HepG2 (cell line): ENCODE data around the gene ARPC5. TPM values are rescaled to one million over a fixed set of nuclear protein-coding genes. Genes with fewer than 3 reads are reported as not detected.

Experiments
- GABPA ChIP-seq, 2 experiments: IDR thresholded peaks; 2 replicates each; pipeline ENCODE4 v1.6.1; 2011 to 2016; ENCODE audit warnings: low read depth in 2 of 2, low read length in 1 of 2, missing biosample characterization in 1 of 2, missing genetic modification characterization in 1 of 2
- HMG20B ChIP-seq: conservative IDR thresholded peaks from 2 replicates; pipeline ENCODE4 v1.6.1; 2016; ENCODE audit warnings: missing genetic modification reagents, missing compliant biosample characterization
- HOXA9 ChIP-seq: sonication (generic); formaldehyde crosslinking; IDR thresholded peaks from 2 replicates; pipeline ENCODE4 v1.8.1; 2022; ENCODE audit warnings: missing genetic modification reagents, mild to moderate bottlenecking, moderate library complexity, borderline replicate concordance
- MEIS2 ChIP-seq: sonication (generic); formaldehyde crosslinking; IDR thresholded peaks from 2 replicates; pipeline ENCODE4 v1.9.0; 2021; ENCODE audit warnings: mild to moderate bottlenecking, missing genetic modification reagents
- POLR2A ChIP-seq, 2 experiments: IDR thresholded peaks; 2 replicates each; pipeline ENCODE4 v1.6.1; 2011; ENCODE audit warnings: low read depth in 2 of 2, low read length in 2 of 2, mild to moderate bottlenecking in 1 of 2, moderate library complexity in 1 of 2; ENCODE audit not compliant: insufficient read depth in 1 of 2
- PRDM15 ChIP-seq: sonication (generic); formaldehyde crosslinking; IDR thresholded peaks from 2 replicates; pipeline ENCODE4 v1.4.0; 2020; ENCODE audit warnings: missing genetic modification reagents
- REPIN1 ChIP-seq: sonication (generic); formaldehyde crosslinking; IDR thresholded peaks from 2 replicates; pipeline ENCODE4 v1.8.0; 2022; ENCODE audit warnings: missing genetic modification reagents, low read depth, mild to moderate bottlenecking, borderline replicate concordance
- SNAPC4 ChIP-seq: sonication (generic); formaldehyde crosslinking; IDR thresholded peaks from 2 replicates; pipeline ENCODE4 v1.4.0; 2020; ENCODE audit warnings: mild to moderate bottlenecking, missing genetic modification reagents
- SP1 ChIP-seq, 2 experiments: fragments of 450-650 bp in 1 of 2; sonication (generic) in 1 of 2; formaldehyde crosslinking in 1 of 2; IDR thresholded peaks; 2 replicates each; pipeline versions ENCODE4 v1.4.0 to v1.6.1; 2016 to 2020; ENCODE audit warnings: missing genetic modification reagents in 1 of 2
- ZMYM4 ChIP-seq: sonication (generic); formaldehyde crosslinking; IDR thresholded peaks from 2 replicates; pipeline ENCODE4 v1.8.1; 2023; ENCODE audit warnings: mild to moderate bottlenecking, missing genetic modification reagents
- ZNF772 ChIP-seq: sonication (generic); formaldehyde crosslinking; IDR thresholded peaks from 2 replicates; pipeline ENCODE4 v1.5.0; 2020; ENCODE audit warnings: mild to moderate bottlenecking, missing genetic modification reagents
- ZXDC ChIP-seq: sonication (generic); formaldehyde crosslinking; IDR thresholded peaks from 2 replicates; pipeline ENCODE4 v1.5.0; 2020; ENCODE audit warnings: mild to moderate bottlenecking, missing genetic modification reagents
- polyA plus RNA-seq, 8 experiments: library from polyadenylated mRNA; depleted of rRNA in 3 of 8; stranded (reverse) in 7 of 8; unstranded in 1 of 8; fragments of >200 nt; fragmentation: Illumina TruSeq in 4 of 8; extraction: Trizol in 4 of 8; gene quantifications; 2 replicates each; pipeline versions ENCODE4 v1.2.1 to v1.2.3, GENCODE V29; 2011 to 2016; ENCODE audit warnings: low read depth in 4 of 8, missing spikeins in 1 of 8, mixed read lengths in 1 of 8; ENCODE audit not compliant: insufficient read depth in 1 of 8
- total RNA-seq, 5 experiments: library from RNA; depleted of rRNA; stranded (reverse); fragments of >200 nt; fragmentation: Illumina TruSeq; extraction: Trizol; gene quantifications; 2 replicates each; pipeline ENCODE4 v1.2.3, GENCODE V29; 2016; ENCODE audit warnings: low read depth in 1 of 5
- TF ChIP-seq, protein P1 (sequence below): sonication (generic); formaldehyde crosslinking; IDR thresholded peaks from 2 replicates; pipeline ENCODE4 v1.5.1; 2020; ENCODE audit warnings: mild to moderate bottlenecking, missing genetic modification reagents

Gene ARPC5
- total and polyA plus RNA-seq, 2 of the 13 experiments (the other 11 are each of a cell fraction or from before 2014, with no cell fraction given) = 48.4 to 106 TPM

GRCh38 chr1:183635606-183636333 lies at the start of gene ARPC5 (continued):
- TF ChIP-seq SNAPC4 (CRISPR knock-in tag) = peak; percentile 66; the same call in 1 of the 2 replicates
- peak; percentile 81; the same call in 1 of the 2 replicates for TF ChIP-seq ZNF772 (CRISPR knock-in tag)
- TF ChIP-seq HMG20B (CRISPR knock-in tag) = no peak
- no peak for TF ChIP-seq SP1 (IDR thresholded peaks at IDR 0.05)
- TF ChIP-seq SP1 (CRISPR knock-in tag; IDR thresholded peaks at IDR 0.05) = peak; percentile 23
- TF ChIP-seq GABPA (IDR thresholded peaks at IDR 0.05; ENCODE audit: low read depth, low read length) = no peak; the same call in 1 of the 2 replicates
- peak; percentile 76 for TF ChIP-seq GABPA (CRISPR knock-in tag; IDR thresholded peaks at IDR 0.05; ENCODE audit: low read depth)
- 0 out of 2 replicates have a peak, but pooled peaks have one; percentile 3 for TF ChIP-seq MEIS2 (CRISPR knock-in tag)
- peak; percentile 58 for TF ChIP-seq ZMYM4 (CRISPR knock-in tag)
- no peak for TF ChIP-seq REPIN1 (CRISPR knock-in tag)
- 0 out of 2 replicates have a peak, but pooled peaks have one; percentile 53 for TF ChIP-seq ZXDC (CRISPR knock-in tag)
- TF ChIP-seq, protein P1, sequence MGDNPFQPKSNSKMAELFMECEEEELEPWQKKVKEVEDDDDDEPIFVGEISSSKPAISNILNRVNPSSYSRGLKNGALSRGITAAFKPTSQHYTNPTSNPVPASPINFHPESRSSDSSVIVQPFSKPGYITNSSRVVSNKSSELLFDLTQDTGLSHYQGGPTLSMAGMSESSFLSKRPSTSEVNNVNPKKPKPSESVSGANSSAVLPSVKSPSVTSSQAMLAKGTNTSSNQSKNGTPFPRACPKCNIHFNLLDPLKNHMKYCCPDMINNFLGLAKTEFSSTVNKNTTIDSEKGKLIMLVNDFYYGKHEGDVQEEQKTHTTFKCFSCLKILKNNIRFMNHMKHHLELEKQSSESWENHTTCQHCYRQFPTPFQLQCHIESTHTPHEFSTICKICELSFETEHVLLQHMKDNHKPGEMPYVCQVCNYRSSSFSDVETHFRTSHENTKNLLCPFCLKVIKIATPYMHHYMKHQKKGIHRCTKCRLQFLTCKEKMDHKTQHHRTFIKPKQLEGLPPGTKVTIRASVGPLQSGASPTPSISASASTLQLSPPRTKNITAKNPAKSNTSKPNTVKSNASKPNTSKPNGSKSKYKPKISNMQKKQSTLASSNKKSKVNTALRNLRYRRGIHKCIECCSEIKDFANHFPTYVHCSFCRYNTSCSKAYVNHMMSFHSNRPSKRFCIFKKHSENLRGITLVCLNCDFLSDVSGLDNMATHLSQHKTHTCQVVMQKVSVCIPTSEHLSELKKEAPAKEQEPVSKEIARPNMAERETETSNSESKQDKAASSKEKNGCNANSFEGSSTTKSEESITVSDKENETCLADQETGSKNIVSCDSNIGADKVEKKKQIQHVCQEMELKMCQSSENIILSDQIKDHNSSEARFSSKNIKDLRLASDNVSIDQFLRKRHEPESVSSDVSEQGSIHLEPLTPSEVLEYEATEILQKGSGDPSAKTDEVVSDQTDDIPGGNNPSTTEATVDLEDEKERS (CRISPR knock-in tag) = peak; percentile 41; the same call in 1 of the 2 replicates
- peak; percentile 46; the same call in 1 of the 2 replicates for TF ChIP-seq PRDM15 (CRISPR knock-in tag)
- TF ChIP-seq HOXA9 = no peak
- TF ChIP-seq POLR2A (IDR thresholded peaks at IDR 0.05; ENCODE audit: insufficient read depth in 1 of 2, low read depth in 2 of 2, low read length in 2 of 2) = peak; percentile 83 to 84
